ENCODE measurements around the gene ZNF76.

The ZNF76 gene

DNA sequence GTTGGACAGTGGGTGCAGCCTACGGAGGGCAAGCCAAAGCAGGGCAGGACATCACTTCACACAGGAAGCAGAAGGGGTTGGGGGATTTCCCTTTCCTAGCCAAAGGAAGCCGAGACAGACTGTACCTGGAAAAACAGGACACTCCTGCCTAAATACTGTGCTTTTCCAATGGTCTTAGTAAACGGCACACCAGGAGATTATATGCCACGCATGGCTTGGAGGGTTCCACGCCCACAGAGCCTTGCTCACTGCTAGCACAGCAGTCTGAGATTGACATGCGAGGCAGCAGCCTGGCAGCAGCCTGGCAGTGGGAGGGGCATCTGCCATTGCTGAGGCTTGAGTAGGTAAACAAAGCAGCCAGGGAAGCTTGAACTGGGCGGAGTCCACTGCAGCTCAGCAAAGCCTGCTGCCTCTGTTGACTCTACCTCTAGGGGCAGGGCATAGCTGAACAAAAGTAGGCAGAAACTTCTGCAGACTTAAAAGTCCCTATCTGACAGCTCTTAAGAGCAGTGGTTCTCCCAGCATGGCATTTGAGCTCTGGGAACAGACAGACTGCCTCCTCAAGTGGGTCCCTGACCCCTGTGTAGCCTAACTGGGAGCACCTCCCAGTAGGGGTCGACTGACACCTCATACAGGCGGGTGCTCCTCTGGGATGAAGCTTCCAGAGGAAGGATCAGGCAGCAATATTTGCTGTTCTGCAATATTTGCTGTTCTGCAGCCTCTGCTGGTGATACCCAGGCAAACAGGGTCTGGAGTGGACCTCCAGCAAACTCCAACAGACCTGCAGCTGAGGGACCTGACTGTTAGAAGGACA lies 72.7 kb downstream of the ZNF76 start:
- peak; percentile 16 for DNase-seq

DNA sequence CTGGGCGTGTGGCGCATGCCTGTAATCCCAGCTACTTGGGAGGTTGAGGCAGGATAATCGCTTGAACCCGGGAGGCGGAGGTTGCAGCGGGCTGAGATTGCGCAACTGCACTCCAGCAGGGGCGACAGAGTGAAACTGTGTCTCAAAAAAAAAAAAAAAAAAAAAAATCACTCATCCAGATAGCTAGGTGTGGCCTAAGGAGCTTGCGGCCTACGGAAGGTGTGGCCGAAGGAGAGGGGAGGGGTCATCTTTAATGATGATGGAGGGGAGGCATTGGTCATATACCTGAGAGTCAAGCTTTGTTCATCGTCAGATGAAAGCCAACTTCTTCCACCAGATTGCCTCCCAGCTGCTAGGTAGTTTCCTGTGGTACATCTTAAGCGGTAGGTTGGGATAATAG lies 82.0 kb downstream of the ZNF76 start:
- DNase-seq: no peak

DNA sequence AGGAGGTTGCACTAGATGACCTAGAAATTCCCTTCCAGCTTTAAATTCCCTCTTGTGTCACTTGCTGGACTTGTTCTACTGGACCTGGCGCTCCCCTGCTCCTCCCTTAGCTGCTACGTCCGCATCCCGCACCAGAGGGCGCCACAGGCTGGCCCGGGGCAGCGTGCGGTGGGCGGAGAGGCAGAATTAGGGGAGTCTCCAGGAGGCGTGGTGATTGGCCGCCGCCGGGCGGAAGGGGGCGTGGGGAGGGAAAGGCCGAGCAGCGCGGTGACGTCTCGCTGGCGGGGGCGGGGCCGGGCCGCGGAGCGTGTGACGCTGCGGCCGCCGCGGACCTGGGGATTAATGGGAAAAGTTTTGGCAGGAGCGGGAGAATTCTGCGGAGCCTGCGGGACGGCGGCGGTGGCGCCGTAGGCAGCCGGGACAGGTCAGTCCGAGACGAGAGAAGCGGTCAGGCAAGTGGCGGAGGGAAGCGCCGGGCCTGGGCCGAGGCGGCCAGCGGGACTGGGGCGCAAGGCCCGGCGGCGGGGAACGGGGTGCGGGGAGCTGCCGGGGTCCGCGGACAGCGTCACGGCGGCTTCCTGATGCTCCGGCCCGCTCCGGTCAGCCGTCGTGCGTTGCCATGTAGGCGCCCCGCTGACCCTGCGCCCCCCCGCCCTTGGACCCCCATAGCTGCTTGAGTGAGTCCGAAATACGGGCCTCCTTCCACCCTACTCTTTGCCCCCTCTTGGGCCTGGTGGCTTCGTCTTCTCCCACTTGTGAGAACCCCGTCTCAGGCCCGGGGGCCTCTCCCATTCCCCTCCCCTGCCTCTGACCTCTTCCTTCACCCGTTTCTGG lies 82.9 kb downstream of the ZNF76 start, which contains the start of gene PPARD:
Gene PPARD, plus strand, starts transcription at position 301 of the 834 bp plus-strand sequence. CDS start 68,530 bp downstream, outside the sequence.
- DNase-seq: peak; percentile 95

DNA sequence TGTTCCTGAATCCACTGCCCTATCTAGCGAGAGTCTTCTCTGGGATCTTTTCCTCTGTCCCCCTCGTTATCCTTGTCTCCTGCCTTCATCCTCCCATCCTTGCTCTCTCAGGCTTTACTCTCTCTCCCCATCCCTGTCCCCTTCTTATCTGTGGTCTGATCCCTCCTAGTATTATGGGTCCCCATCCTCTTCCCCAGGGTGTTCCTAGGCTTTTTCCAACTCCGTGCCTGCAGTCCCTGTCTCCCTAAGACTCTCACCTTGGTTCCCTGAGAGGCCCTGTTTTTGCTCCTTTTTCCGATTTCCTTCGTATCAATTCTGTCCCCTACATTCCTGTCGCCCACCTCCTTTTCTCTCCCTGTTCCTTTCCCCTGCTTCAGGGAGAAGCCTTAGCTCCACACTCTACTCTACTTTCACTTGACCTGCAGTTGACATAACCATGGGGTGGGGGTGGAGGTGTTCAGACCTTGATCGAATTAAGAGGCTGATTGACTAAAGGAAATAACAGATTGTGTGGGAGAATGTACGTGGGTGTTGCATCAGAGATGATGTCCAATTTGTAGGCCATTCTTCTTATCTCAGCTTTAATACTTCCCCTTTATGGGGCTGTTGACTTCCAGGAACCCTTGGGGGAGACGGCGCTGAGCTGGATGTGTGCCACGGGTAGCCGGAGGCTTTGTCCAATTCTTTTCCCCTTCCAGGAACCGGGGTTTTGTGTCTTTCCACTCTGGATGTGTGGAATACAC lies 83.7 kb downstream of the ZNF76 start:
- no peak for DNase-seq

DNA sequence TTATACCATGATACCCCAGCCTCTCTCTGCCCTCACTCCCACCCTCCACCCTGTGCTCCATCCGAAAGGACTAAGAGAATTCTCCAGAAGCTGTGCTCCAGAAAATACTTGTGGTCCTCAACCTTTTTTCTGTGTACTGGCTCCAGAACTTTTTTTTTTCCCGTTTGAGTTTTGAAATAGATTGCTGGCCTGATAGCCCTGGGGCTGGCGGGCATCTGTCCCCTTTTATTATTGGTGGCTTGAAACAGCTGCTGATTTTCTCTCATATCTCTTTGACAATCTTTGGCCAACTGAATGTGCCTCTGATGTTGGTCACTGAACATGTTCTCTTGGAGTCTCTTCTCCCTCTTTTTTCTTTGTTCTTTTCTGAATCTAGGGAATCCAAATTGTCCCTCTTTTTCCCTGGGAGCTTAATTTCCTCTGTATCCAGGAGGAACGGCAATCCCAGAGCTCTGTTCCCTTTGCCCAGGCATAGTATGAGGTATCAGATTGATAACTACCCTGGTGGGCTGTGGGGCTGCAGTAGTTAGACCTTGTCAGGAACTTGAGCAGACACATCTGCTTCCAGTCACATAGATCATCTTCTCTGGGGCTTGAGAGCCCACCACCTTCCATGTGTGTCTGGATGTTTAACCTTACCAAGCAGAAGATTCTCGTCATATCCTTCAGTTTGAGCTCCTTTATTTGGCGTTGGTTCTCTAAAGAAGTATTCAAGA lies 84.5 kb downstream of the ZNF76 start:
- DNase-seq: no peak
